H4 (cell line): ENCODE measurements around the gene CFAP61. TPM values are rescaled to one million over a fixed set of nuclear protein-coding genes. Genes with fewer than 3 reads are reported as not detected.
"Not testable (repeated sequence)": the region's sequence is repeated elsewhere in the genome, so short reads cannot be mapped to it uniquely, and the experiment has no call there.

Experiments
- DNase-seq: peaks from one replicate; pipeline ENCODE4 v3.0.0-alpha.2; 2015; ENCODE audit warnings: low spot score
- total RNA-seq: library from RNA; depleted of rRNA; stranded (reverse); fragments of >200 nt; shearing (Covaris generic); gene quantifications from 2 replicates; pipeline ENCODE4 v1.2.3, GENCODE V29; 2014

CFAP61 gene
- total RNA-seq, 1 experiment from 2014 or later, result 0.62 TPM

DNA sequence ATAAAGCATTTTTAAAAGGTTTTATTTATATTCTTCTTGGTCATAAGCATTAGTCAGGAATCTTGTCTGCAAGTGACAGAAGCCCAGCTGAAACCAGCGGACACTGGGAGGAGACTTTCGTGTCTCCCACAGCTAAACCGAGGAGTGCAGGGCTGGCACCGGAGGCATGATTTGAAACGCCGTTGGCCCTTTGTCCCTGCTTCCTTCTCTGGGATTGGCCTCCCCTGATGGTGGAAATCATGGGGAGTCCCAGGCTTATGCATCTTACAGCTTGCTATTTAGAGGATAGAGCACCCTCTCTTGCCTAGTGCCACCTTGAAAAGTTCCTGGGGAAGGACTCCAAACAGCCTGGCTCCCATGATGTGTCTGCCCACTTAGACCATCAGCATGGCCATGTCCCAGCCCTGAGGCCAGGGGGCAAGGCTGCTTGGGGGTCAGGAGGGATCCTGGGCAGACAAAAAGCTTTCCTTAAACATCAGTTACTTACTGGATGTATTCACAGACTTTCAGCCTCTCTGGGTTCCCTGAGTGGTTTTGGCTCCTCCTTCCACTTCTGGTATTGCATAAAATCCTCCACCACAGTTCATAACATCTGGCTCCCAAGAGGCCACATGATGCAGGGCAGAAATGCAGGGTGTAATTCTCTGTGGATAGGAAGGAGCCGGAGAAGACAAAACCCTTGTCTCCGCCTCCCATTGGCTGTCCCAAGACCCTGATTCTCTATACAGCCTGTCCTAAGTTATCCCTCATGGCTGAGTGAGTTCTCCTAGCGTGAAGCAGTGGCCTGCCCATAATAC is 266.2 kb downstream of the CFAP61 start:
- no peak for DNase-seq

GRCh38 chr20:20321134-20321533 is 268.8 kb downstream of the CFAP61 start:
- DNase-seq, result no peak

DNA sequence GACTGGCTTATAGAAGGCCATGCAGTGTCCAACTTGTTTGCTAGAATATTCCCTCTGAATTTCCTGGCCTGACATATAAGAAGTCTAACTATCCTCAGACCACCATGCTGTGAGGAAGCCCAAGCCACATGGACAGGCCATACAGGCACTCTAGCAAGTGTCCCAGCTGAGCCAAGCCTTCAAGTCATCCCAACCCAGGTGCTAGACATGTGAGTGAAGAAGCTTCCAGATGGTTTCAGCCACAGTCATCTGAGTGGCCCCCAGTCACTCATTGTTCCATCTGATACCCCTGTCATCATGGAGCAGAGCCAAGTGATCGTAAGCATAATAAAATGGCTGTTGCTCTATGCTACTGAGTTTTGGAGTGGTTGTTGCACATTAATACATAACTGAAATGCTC is 269.6 kb downstream of the CFAP61 start:
- no peak for DNase-seq

DNA sequence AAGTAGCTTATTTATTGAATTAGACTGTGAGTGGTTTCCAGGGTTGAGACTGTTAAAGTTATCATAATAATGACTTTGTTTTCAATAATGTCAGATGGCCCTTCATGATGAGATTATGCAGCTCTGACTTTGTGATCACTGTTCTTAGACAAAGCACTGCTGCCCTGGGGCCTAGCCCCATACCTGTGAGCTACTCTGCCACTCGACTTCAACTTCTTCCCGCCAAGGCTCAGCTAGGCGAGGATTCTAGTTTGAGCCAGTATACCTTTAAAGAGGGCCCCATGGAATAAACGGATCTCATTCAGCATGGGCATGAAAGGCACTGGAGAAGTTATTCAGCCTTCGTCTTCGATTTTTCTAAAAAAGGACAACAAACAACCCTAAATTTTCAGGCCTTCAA is 270.6 kb downstream of the CFAP61 start:
- no peak for DNase-seq

DNA sequence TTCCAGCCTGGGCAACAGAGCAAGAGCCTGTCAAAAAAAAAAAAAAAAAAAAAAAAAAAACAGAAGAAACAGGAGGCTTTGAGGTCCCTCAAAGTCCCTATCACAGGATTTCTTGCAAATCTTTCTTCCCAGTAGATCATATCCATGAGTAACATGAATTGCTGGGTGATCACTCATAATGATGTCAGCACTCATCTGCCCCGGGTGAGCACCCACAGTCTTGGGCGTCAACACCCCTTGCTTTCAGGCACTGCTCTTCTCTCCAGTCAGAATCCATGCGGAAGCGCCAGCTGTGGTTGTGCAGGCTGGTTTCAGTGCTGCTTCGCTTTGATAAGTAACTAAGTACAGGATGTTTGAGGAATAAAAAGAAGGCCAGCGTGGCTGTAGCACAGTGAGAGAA is 275.4 kb downstream of the CFAP61 start:
- DNase-seq, result no peak

GRCh38 chr20:20329564-20329963 is 277.2 kb downstream of the CFAP61 start:
- no peak for DNase-seq

DNA sequence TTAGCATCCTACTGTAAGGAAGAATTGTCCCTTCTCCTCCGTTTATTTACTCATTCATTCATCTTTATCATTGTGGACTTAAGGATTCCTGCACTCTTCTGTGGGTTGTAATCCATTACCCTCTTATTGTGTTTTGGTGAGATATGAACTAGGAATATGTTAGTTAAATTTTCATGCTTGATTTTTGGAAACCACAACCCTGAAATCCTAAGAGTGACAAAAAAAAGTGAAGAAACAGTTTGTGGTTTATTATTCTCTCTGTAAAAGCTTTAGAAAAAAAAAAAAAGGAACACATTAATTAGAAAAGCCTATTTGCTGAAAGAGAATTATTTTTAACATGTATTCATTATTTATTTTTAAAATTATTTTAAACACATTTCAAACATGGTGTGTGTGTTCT is 278.8 kb downstream of the CFAP61 start:
- DNase-seq, result no peak

- DNase-seq, result no peak
These were observed 279.5 kb downstream of the CFAP61 start for GRCh38 chr20:20331817-20332216.

DNA sequence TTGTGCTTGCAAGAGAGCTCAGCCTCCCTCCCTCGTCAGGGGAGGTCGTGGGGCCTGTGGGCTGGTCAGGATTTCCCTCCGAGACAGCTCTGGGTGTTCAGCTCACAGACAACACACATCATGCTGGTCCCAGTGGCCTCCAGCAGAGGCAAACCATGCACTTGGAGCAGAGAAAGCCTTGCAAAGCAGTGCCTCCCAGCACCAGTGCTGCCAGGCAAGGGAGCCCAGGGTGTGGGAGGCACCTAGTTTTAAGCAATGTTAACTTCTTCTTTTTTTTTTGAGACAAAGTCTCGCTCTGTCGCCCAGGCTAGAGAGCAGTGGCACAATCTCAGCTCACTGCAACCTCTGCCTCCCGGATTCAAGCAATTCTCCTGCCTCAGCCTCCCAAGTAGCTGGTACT is 281.5 kb downstream of the CFAP61 start:
- no peak for DNase-seq

GRCh38 chr20:20334489-20334888 is 282.2 kb downstream of the CFAP61 start:
- DNase-seq, result no peak

DNA sequence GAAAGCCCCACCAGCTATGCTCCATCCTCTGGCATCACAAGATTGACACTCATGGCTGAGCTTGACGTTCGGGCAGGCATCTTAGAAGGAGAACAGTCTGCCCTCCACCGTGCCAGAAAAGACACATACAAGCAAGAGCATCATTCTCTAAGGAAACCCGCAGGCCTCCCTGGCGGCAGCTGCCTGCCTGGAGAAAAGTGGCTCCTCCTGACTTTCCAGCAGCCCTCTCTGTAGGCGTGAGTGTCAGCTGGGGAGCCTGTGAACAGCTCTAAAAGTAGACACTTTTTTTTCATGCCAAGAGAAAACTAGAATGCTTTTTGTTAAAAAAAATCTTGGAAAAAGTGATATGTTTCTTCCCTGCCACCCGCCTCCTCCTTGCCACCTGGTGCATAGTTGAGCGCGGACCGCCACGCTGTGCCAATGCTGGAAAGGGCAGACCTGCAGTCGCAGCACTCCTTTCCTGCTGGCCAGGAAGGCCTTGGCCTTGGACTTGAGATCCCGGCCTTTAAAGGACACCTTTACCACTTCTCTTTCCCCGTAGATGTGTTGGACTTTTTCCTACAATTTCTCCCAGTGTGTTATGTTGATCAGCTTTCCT is 285.9 kb downstream of the CFAP61 start:
- DNase-seq, result no peak

- no peak for DNase-seq
These were observed 288.1 kb downstream of the CFAP61 start for GRCh38 chr20:20340443-20340842.

DNA sequence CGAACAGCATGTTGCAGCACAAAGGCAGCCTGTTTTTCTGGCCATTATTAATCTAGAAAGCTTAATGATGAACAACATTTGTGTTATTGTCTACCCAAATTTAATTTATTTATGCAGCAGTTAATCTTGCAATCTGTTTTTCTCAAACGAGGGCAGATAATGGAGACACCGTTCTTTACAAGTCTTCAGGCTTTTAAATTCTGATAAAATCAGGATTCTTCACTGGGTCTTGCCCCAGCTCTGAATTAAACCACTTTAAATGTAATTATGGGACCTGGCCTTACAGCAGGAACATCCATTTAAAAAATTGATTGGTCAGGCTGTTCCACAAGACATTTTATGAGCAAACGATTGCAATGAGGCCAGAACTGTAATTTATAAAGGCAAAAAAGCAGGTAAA is 289.0 kb downstream of the CFAP61 start:
- DNase-seq, result no peak

DNA sequence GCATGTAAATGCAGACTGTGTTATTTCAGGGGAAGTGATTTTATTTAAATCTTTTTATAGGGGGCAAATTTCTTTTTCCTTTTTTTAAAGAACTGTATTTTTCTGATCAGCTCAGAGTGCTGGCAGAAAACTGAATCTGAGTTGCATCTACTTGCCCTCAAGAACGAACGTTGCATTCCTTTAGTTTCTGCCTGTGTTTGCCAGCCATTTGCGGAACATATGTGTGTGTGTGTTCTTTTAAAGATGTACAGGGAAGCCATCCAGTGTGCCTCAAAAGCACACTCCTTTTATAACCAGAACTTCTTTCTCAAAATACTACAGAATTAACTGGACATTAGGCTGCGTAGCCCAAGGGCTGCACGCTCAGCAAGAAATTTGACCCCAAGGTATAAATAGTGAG is 289.7 kb downstream of the CFAP61 start:
- no peak for DNase-seq

GRCh38 chr20:20343932-20344331 is 291.6 kb downstream of the CFAP61 start:
- DNase-seq, result no peak

DNA sequence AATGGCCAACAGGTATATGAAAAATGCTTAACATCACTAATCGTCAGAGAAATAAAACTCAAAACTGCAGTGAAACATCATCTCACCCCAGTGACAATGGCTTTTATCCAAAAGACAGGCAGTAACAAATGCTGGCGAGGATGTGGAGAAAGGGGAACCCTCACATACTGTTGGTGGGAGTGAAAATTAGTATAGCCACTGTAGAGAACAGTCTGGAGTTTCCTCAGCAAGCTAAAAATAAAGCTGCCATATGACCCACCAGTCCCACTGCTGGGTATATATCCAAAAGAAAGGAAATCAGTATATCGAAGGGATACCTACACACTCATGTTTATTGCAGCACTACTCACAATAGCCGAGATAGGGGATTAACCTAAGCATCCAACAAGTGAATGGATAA is 292.1 kb downstream of the CFAP61 start:
- DNase-seq, result no peak

DNA sequence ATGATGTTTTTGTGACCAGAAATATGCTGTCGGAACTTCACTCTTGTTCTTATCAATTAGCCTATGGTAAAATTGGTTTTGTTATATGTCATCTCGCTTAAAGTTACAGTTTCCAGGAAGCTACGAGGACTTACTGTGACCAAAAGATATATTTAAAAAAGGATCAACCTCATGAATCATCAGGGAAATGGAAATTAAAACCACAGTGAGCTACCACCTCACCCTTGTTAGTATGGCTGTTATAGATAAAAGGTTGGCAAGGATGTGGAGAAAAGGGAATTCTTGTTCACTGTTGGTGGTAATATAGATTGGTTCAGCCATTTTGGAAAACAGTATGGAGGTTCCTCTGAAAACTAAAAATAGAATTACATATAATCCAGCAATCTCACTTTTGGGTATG is 301.2 kb downstream of the CFAP61 start:
- no peak for DNase-seq

- DNase-seq, result not testable (repeated sequence)
These were observed 303.2 kb downstream of the CFAP61 start for GRCh38 chr20:20355503-20355902.

- no peak for DNase-seq
These were observed 306.5 kb downstream of the CFAP61 start for GRCh38 chr20:20358801-20359200.

DNA sequence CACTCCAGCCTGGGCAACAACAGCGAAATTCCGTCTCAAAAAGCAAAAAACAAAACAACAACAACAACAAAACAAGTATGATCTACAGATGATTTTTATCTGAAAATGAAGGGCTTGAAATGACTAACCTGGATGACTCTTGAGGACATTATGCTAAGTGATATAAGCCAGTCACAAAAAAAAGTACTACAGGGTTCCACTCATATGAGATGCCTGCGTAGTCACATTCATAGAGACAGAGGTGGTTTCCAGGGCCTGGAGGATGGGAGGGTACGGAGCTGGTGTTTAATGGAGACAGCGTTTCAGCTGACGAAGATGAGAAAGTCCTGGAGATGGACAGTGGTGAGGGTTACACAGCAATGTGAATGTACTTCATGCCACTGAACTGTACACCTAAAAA is 307.3 kb downstream of the CFAP61 start:
- DNase-seq, result no peak

- peak; percentile 47 for DNase-seq
These were observed 308.1 kb downstream of the CFAP61 start for GRCh38 chr20:20360464-20360863.

- DNase-seq, result no peak
These were observed 310.6 kb downstream of the CFAP61 start for GRCh38 chr20:20362774-20363433.

GRCh38 chr20:20363434-20363798 is 311.1 kb downstream of the CFAP61 start:
- no peak for DNase-seq
